ENCODE data around the gene NR1D2. TPM values are rescaled to one million over a fixed set of nuclear protein-coding genes. Genes with fewer than 3 reads are reported as not detected.

The NR1D2 gene
- 50.6 and 70.0 TPM in 2 replicates for total RNA-seq

GRCh38 chr3:23944861-23945662 is at the start of gene NR1D2:
NR1D2 (plus strand) TSS chr3:23945286; CDS start chr3:23945579, 293 bp downstream.

GRCh38 chr3:23916886-23917678 is 28.0 kb upstream of the NR1D2 start, which contains the start of the genes NKIRAS1 and RPL15:
NKIRAS1 (minus strand) TSS chr3:23916990; CDS start chr3:23910904, 6,086 bp downstream.
RPL15 (plus strand) TSS chr3:23917132; CDS start chr3:23917860, 728 bp downstream.

Other genes starting within 250 kb of the NR1D2 start
- gene UBE2E1, start 139.3 kb upstream of the NR1D2 start, total RNA-seq: 69.8 and 83.3 TPM in 2 replicates
- gene NKIRAS1, start 28.3 kb upstream of the NR1D2 start, total RNA-seq: 16.7 and 18.8 TPM in 2 replicates
- 1,592 and 1,778 TPM in 2 replicates for gene RPL15, start 28.2 kb upstream of the NR1D2 start, total RNA-seq

All from aortic smooth muscle cell (primary cell).